HUES64 (cell line): ENCODE measurements around the gene TNIK.

Experiments used
- H3K27ac ChIP-seq: 2 replicates; pipeline ENCODE4 v1.7.0; 2013; ENCODE audit warnings: low read depth, low read length, inconsistent platforms
- H3K27me3 ChIP-seq: 2 replicates; pipeline ENCODE4 v1.6.1; 2013; ENCODE audit warnings: mild to moderate bottlenecking, low read length; ENCODE audit not compliant: insufficient read depth
- H3K36me3 ChIP-seq: 2 replicates; pipeline ENCODE4 v1.6.1; 2013; ENCODE audit warnings: mild to moderate bottlenecking, low read length; ENCODE audit not compliant: insufficient read depth
- H3K4me1 ChIP-seq: 2 replicates; pipeline ENCODE4 v1.6.1; 2013; ENCODE audit warnings: mild to moderate bottlenecking, low read length, moderate library complexity; ENCODE audit not compliant: insufficient read depth
- H3K4me3 ChIP-seq: 2 replicates; pipeline ENCODE4 v1.5.1; 2013; ENCODE audit warnings: mild to moderate bottlenecking, low read length, moderate library complexity
- H3K9ac ChIP-seq: 2 replicates; pipeline ENCODE4 v1.6.1; 2013; ENCODE audit warnings: mild to moderate bottlenecking, low read depth, low read length
- H3K9me3 ChIP-seq: 2 replicates; pipeline ENCODE4 v1.6.1; 2013; ENCODE audit warnings: low read depth, low read length; ENCODE audit not compliant: insufficient read depth
- WGBS: fragments of 150-250, 120-280 bp; methylation state at CpG from one replicate; pipeline ENCODE4 v1.1.7; 2013; ENCODE audit warnings: missing lambda C conversion rate; 5-methylcytosine and 5-hydroxymethylcytosine counted together

TNIK gene

GRCh38 chr3:171066206-171066605 is 394.0 kb downstream of the TNIK start:
- Histone ChIP-seq H3K27ac (no peak overlapping the region), H3K9me3 (no peaks in the 10 kb centered on the region), H3K9ac (no peak overlapping the region), H3K4me1 (peaks cover 13% of the 10 kb centered on the region), H3K36me3 (peaks cover 10% of the 10 kb centered on the region), H3K4me3 (no peak overlapping the region), H3K27me3 (no peaks in the 10 kb centered on the region)
- WGBS, result 93% methylated on average over 6 of the region's 6 CpGs

GRCh38 chr3:171065732-171066131 is 394.5 kb downstream of the TNIK start:
- H3K9ac ChIP-seq, result no peak overlapping the region
- peaks cover 15% of the 10 kb centered on the region for H3K4me1 ChIP-seq
- no peaks in the 10 kb centered on the region for H3K27me3 ChIP-seq
- peaks cover 10% of the 10 kb centered on the region for H3K36me3 ChIP-seq
- H3K27ac ChIP-seq, result no peak overlapping the region
- no peaks in the 10 kb centered on the region for H3K9me3 ChIP-seq
- WGBS, result 98% methylated on average over 1 of the region's 1 CpG
- H3K4me3 ChIP-seq, result no peak overlapping the region

- no peaks in the 10 kb centered on the region for H3K27me3 ChIP-seq
- peaks cover 7% of the 10 kb centered on the region for H3K36me3 ChIP-seq
- no peak overlapping the region for H3K27ac ChIP-seq
- H3K9me3 ChIP-seq, result no peaks in the 10 kb centered on the region
- H3K9ac ChIP-seq, result no peak overlapping the region
- no peak overlapping the region for H3K4me3 ChIP-seq
- WGBS, result 91% methylated on average over 2 of the region's 2 CpGs
- H3K4me1 ChIP-seq, result peaks cover 15% of the 10 kb centered on the region
Observed at GRCh38 chr3:171064461-171064860, 395.7 kb downstream of the TNIK start.

- H3K4me1 ChIP-seq, result peaks cover 15% of the 10 kb centered on the region
- no peak overlapping the region for H3K4me3 ChIP-seq
- H3K27me3 ChIP-seq, result no peaks in the 10 kb centered on the region
- H3K9ac ChIP-seq, result no peak overlapping the region
- H3K36me3 ChIP-seq, result peaks cover 7% of the 10 kb centered on the region
- no peak overlapping the region for H3K27ac ChIP-seq
- H3K9me3 ChIP-seq, result no peaks in the 10 kb centered on the region
- WGBS, result no CpG with 5 or more reads among the region's 1 CpG
Observed at GRCh38 chr3:171061749-171062148, 398.5 kb downstream of the TNIK start.

GRCh38 chr3:171059978-171060377 is 400.2 kb downstream of the TNIK start:
- 94% methylated on average over 3 of the region's 3 CpGs for WGBS
- no peak overlapping the region for H3K4me3 ChIP-seq
- no peaks in the 10 kb centered on the region for H3K9me3 ChIP-seq
- H3K27me3 ChIP-seq, result no peaks in the 10 kb centered on the region
- H3K36me3 ChIP-seq, result no peaks in the 10 kb centered on the region
- no peak overlapping the region for H3K9ac ChIP-seq
- H3K27ac ChIP-seq, result no peak overlapping the region
- peaks cover 15% of the 10 kb centered on the region for H3K4me1 ChIP-seq

- peaks cover 15% of the 10 kb centered on the region for H3K4me1 ChIP-seq
Observed at GRCh38 chr3:171058873-171059603, 401.2 kb downstream of the TNIK start.

GRCh38 chr3:171058058-171058457 is 402.1 kb downstream of the TNIK start:
- H3K4me3 ChIP-seq, result no peak overlapping the region
- H3K4me1 ChIP-seq, result peaks cover 15% of the 10 kb centered on the region
- H3K27ac ChIP-seq, result no peak overlapping the region
- H3K9ac ChIP-seq, result no peak overlapping the region
- no peaks in the 10 kb centered on the region for H3K9me3 ChIP-seq
- no peaks in the 10 kb centered on the region for H3K27me3 ChIP-seq
- no peaks in the 10 kb centered on the region for H3K36me3 ChIP-seq
- WGBS, result no CpG with 5 or more reads among the region's 1 CpG

More at GRCh38 chr3:171058873-171059603, 401.2 kb downstream of the TNIK start:
- no peaks in the 10 kb centered on the region for H3K27me3 ChIP-seq
- no peak overlapping the region for H3K4me3 ChIP-seq
- H3K36me3 ChIP-seq, result no peaks in the 10 kb centered on the region
- H3K9me3 ChIP-seq, result no peaks in the 10 kb centered on the region
- no peak overlapping the region for H3K9ac ChIP-seq
- no peak overlapping the region for H3K27ac ChIP-seq

- Histone ChIP-seq H3K36me3 (no peaks in the 10 kb centered on the region), H3K27ac (no peak overlapping the region), H3K9ac (no peak overlapping the region), H3K4me3 (no peak overlapping the region), H3K9me3 (no peaks in the 10 kb centered on the region), H3K27me3 (no peaks in the 10 kb centered on the region), H3K4me1 (peaks cover 9% of the 10 kb centered on the region)
- WGBS, result 73% methylated on average over 1 of the region's 1 CpG
Observed at GRCh38 chr3:171057072-171057471, 403.1 kb downstream of the TNIK start.

GRCh38 chr3:171056528-171056927 is 403.7 kb downstream of the TNIK start:
- WGBS, result 97% methylated on average over 4 of the region's 5 CpGs
- H3K4me1 ChIP-seq, result peaks cover 5% of the 10 kb centered on the region
- no peak overlapping the region for H3K9ac ChIP-seq
- H3K36me3 ChIP-seq, result no peaks in the 10 kb centered on the region
- no peaks in the 10 kb centered on the region for H3K27me3 ChIP-seq
- no peaks in the 10 kb centered on the region for H3K9me3 ChIP-seq
- H3K4me3 ChIP-seq, result no peak overlapping the region
- H3K27ac ChIP-seq, result no peak overlapping the region

GRCh38 chr3:171055336-171056178 is 404.6 kb downstream of the TNIK start:
- Histone ChIP-seq H3K27ac (no peak overlapping the region), H3K36me3 (no peaks in the 10 kb centered on the region), H3K9me3 (no peaks in the 10 kb centered on the region), H3K4me1 (no peaks in the 10 kb centered on the region), H3K27me3 (no peaks in the 10 kb centered on the region), H3K9ac (no peak overlapping the region), H3K4me3 (no peak overlapping the region)
- 95% methylated on average over 4 of the region's 4 CpGs for WGBS

- H3K27me3 ChIP-seq, result no peaks in the 10 kb centered on the region
- no peak overlapping the region for H3K4me3 ChIP-seq
- H3K4me1 ChIP-seq, result no peaks in the 10 kb centered on the region
- no peak overlapping the region for H3K9ac ChIP-seq
- H3K27ac ChIP-seq, result no peak overlapping the region
- H3K36me3 ChIP-seq, result no peaks in the 10 kb centered on the region
- no peaks in the 10 kb centered on the region for H3K9me3 ChIP-seq
Observed at GRCh38 chr3:171054921-171055320, 405.3 kb downstream of the TNIK start.
